RWPE1 (cell line): ENCODE measurements around the gene MDGA2.

Source experiments
- CTCF ChIA-PET: fragments of 350-600 bp; sonication (Branson Sonifier 250); formaldehyde crosslinking; extraction: SDS; loops from one replicate; lab custom pipeline; 2021; lab: Yijun Ruan, JAX
- POLR2A ChIA-PET: fragments of 400-600 bp; formaldehyde crosslinking; extraction: SDS; loops from one replicate; lab custom pipeline; 2020; ENCODE audit warnings: antibody characterized with exemption; ENCODE audit not compliant: low non-redundant PET; lab: Yijun Ruan, JAX
- DNase-seq: peaks from one replicate; pipeline ENCODE4 v3.0.0; 2012; ENCODE audit warnings: low spot score
- H3K27ac ChIP-seq: fragments of 450-650 bp; 2 replicates; pipeline ENCODE4 v1.5.1; 2017
- CTCF ChIP-seq: fragments of 450-650 bp; conservative IDR thresholded peaks from 2 replicates; pipeline ENCODE4 v1.5.1; 2017; ENCODE audit warnings: low read depth, mild to moderate bottlenecking

MDGA2 gene

GRCh38 chr14:47595552-47595951 is 79.9 kb downstream of the MDGA2 start:
- ChIA-PET POLR2A (no interaction called here), CTCF (no interaction called here)
- no peak for TF ChIP-seq CTCF

GRCh38 chr14:47590767-47591495 is 84.5 kb downstream of the MDGA2 start:
- no peak for TF ChIP-seq CTCF
- POLR2A ChIA-PET: no interaction called here
- no peak overlapping the region for H3K27ac ChIP-seq
- no peak for DNase-seq
- CTCF ChIA-PET: no interaction called here

More at GRCh38 chr14:47595552-47595951, 79.9 kb downstream of the MDGA2 start:
- no peak for DNase-seq
- H3K27ac ChIP-seq: no peak overlapping the region

- POLR2A ChIA-PET: no interaction called here
- CTCF ChIA-PET: no interaction called here
Observed at GRCh38 chr14:47585447-47585846, 90.0 kb downstream of the MDGA2 start.

GRCh38 chr14:47567273-47567672 is 108.1 kb downstream of the MDGA2 start:
- ChIA-PET CTCF (interaction anchor here (0.6 kb wide), 1 partner anchor 255 kb away, joined by 3 read pairs; no protein-coding TSS in a partner anchor), POLR2A (no interaction called here)
- TF ChIP-seq CTCF: no peak
- H3K27ac ChIP-seq: no peak overlapping the region
- DNase-seq: no peak

More at GRCh38 chr14:47585447-47585846, 90.0 kb downstream of the MDGA2 start:
- no peak overlapping the region for H3K27ac ChIP-seq
- TF ChIP-seq CTCF: no peak
- DNase-seq: no peak

GRCh38 chr14:47557894-47558293 is 117.5 kb downstream of the MDGA2 start:
- ChIA-PET POLR2A (no interaction called here), CTCF (interaction anchor here (0.6 kb wide), 1 partner anchor 1573 kb away, joined by 3 read pairs; no protein-coding TSS in a partner anchor)
- H3K27ac ChIP-seq: no peak overlapping the region
- no peak for TF ChIP-seq CTCF
- no peak for DNase-seq

- DNase-seq: no peak
- no peak for TF ChIP-seq CTCF
- ChIA-PET CTCF (no interaction called here), POLR2A (no interaction called here)
- H3K27ac ChIP-seq: no peak overlapping the region
Observed at GRCh38 chr14:47555333-47555732, 120.1 kb downstream of the MDGA2 start.
